Measurements from ENCODE around the gene FNDC3A.

- TF ChIP-seq CTCF (conservative IDR thresholded peaks at IDR 0.05) (no peak), EZH2 (IDR thresholded peaks at IDR 0.05; ENCODE audit: low read depth) (no peak)
These were observed 149.1 kb downstream of the FNDC3A start for GRCh38 chr13:49124693-49125304.

All from PC-9 (cell line).